DND-41 (cell line): Measurements from ENCODE around the gene C13orf46.

Experiments
- ATAC-seq: fragments of 200-7000 bp; cut with Tn5 transposase; 3 replicates; pipeline ENCODE4 v1.9.1; 2021; ENCODE audit warnings: low read depth; ENCODE audit not compliant: insufficient read depth
- DNase-seq: peaks from one replicate; pipeline ENCODE4 v3.0.0-alpha.2; 2020
- H2AFZ ChIP-seq: 2 replicates; pipeline ENCODE4 v1.6.0; 2012; ENCODE audit warnings: low read depth, low read length
- H3K27ac ChIP-seq: 2 replicates; pipeline ENCODE4 v1.5.1; 2012; ENCODE audit warnings: low read length, inconsistent platforms
- H3K27me3 ChIP-seq: fragments of 200-600 bp; sonication (generic); 2 replicates; pipeline ENCODE4 v1.6.0; 2012; ENCODE audit warnings: low read length, mild to moderate bottlenecking, inconsistent platforms; ENCODE audit not compliant: insufficient read depth, poor library complexity
- H3K36me3 ChIP-seq: 2 replicates; pipeline ENCODE4 v1.5.1; 2012; ENCODE audit warnings: low read length, inconsistent platforms; ENCODE audit not compliant: insufficient read depth
- H3K4me1 ChIP-seq: 2 replicates; pipeline ENCODE4 v1.5.1; 2012; ENCODE audit warnings: mild to moderate bottlenecking, low read length; ENCODE audit not compliant: insufficient read depth
- H3K4me2 ChIP-seq: 2 replicates; pipeline ENCODE4 v1.6.0; 2012; ENCODE audit warnings: mild to moderate bottlenecking, moderate library complexity, low read length, inconsistent platforms; ENCODE audit not compliant: insufficient read depth
- H3K4me3 ChIP-seq, 2 experiments: fragments of 200-600 bp in 1 of 2; shearing (Covaris generic) in 1 of 2; 2 replicates each; pipeline ENCODE4 v1.5.1; 2012 to 2016; ENCODE audit warnings: inconsistent platforms in 2 of 2, low read length in 2 of 2, mild to moderate bottlenecking in 2 of 2, low read depth in 1 of 2, moderate library complexity in 1 of 2
- H3K79me2 ChIP-seq: 2 replicates; pipeline ENCODE4 v1.6.0; 2012; ENCODE audit warnings: low read length, inconsistent platforms; ENCODE audit not compliant: insufficient read depth
- H3K9ac ChIP-seq: 2 replicates; pipeline ENCODE4 v1.6.0; 2012; ENCODE audit warnings: low read depth, mild to moderate bottlenecking, inconsistent platforms, low read length, moderate library complexity
- H3K9me3 ChIP-seq: 2 replicates; pipeline ENCODE4 v1.5.1; 2012; ENCODE audit warnings: low read length, moderate library complexity, mild to moderate bottlenecking, inconsistent platforms; ENCODE audit not compliant: insufficient read depth, severe bottlenecking
- H4K20me1 ChIP-seq: 2 replicates; pipeline ENCODE4 v1.6.0; 2012; ENCODE audit warnings: low read length; ENCODE audit not compliant: insufficient read depth
- EZH2 ChIP-seq: IDR thresholded peaks from 3 replicates; pipeline ENCODE4 v1.6.1; 2012; ENCODE audit warnings: borderline replicate concordance, low read depth, mild to moderate bottlenecking, moderate library complexity, low read length, inconsistent platforms; ENCODE audit not compliant: severe bottlenecking
- TF ChIP-seq, protein P1 (sequence below): IDR thresholded peaks from 2 replicates; pipeline ENCODE4 v1.5.1; 2012; ENCODE audit warnings: borderline replicate concordance, low read length, moderate library complexity, mild to moderate bottlenecking; ENCODE audit not compliant: poor library complexity, severe bottlenecking; ENCODE audit errors: extremely low read depth

The C13orf46 gene

DNA sequence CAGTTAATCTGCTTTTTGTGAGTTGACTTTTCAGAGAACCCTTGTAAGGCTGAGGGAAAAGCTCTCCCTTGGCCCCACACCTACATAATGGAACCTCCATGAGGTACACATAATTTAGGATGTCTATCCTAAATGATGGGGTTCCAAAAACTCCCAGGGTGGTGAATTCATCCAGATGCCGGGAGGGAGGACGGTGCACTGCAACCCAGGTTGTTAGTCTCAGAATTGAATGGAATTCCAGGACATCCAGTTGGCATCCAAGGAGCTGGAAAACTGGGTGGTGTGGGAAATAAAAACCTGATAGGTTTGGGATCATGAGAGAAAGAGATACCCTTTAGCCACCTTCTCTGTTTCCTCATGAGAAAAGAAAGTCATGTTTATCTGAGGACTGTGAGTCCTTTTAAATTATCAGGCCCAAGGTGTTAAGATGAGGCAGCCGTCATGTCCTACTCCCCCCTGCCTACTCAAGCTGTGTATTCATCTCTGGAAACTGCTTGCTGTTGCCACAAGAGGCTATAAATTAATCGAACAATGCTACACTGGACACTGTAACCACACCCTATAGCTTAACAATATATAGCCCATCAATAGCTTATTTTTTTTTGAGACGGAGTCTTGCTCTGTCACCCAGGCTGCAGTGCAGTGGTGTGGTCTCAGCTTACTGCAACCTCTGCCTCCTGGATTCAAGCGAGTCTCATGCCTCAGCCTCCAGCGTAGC is 49.5 kb downstream of the C13orf46 start:
- DNase-seq (no peak), ATAC-seq (no peak)
- no peaks in the 10 kb centered on the region for H3K36me3 ChIP-seq
- no peak overlapping the region for H3K27ac ChIP-seq
- H3K4me2 ChIP-seq: no peak overlapping the region
- H3K9ac ChIP-seq: no peak overlapping the region
- no peak for TF ChIP-seq EZH2
- TF ChIP-seq, protein P1, sequence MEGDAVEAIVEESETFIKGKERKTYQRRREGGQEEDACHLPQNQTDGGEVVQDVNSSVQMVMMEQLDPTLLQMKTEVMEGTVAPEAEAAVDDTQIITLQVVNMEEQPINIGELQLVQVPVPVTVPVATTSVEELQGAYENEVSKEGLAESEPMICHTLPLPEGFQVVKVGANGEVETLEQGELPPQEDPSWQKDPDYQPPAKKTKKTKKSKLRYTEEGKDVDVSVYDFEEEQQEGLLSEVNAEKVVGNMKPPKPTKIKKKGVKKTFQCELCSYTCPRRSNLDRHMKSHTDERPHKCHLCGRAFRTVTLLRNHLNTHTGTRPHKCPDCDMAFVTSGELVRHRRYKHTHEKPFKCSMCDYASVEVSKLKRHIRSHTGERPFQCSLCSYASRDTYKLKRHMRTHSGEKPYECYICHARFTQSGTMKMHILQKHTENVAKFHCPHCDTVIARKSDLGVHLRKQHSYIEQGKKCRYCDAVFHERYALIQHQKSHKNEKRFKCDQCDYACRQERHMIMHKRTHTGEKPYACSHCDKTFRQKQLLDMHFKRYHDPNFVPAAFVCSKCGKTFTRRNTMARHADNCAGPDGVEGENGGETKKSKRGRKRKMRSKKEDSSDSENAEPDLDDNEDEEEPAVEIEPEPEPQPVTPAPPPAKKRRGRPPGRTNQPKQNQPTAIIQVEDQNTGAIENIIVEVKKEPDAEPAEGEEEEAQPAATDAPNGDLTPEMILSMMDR: no peak
- no peak overlapping the region for H3K4me3 ChIP-seq
- no peaks in the 10 kb centered on the region for H3K79me2 ChIP-seq
- no peaks in the 10 kb centered on the region for H3K27me3 ChIP-seq
- no peaks in the 10 kb centered on the region for H4K20me1 ChIP-seq
- no peak overlapping the region for H2AFZ ChIP-seq
- H3K9me3 ChIP-seq: peaks cover 6% of the 10 kb centered on the region
- no peaks in the 10 kb centered on the region for H3K4me1 ChIP-seq

DNA sequence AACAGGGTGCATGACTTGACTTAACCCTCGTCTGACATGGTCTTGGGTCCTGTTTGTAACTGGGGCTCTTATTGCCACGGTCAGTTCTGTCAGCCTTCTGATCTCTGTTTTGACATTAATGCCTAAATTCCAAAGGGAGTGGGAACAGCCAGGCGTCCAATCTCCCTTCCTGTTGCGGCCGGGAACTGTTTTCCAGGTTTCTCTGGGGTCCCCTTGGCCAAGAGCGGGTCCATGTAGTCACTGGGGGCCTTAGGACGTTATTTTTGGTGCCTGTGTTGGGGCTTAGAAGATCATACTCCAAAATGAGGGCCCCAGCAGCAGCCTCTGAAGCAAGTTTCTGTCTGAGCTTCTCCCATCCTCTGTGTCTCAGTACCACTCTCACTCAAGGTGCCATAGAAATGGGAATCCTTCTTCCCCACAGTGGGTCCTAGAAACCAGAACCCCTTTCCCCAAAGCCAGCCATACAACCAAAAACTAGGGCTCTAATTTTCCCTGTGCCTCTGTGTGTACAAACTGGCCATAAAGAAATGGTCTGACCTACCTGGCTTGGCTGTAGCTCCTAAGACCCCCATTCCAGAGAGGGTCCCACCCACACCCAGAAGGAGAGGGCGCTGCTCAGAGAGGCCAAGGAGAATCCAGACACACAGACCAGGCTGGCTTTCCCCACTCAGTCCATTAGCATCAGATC is 50.4 kb downstream of the C13orf46 start:
- ATAC-seq (no peak), DNase-seq (no peak)
- H3K9ac ChIP-seq: no peak overlapping the region
- H2AFZ ChIP-seq: no peak overlapping the region
- no peaks in the 10 kb centered on the region for H3K4me1 ChIP-seq
- no peak for TF ChIP-seq EZH2
- TF ChIP-seq, protein P1: no peak
- no peaks in the 10 kb centered on the region for H3K79me2 ChIP-seq
- H3K4me2 ChIP-seq: no peak overlapping the region
- H3K36me3 ChIP-seq: no peaks in the 10 kb centered on the region
- H3K4me3 ChIP-seq: no peak overlapping the region
- H3K27me3 ChIP-seq: no peaks in the 10 kb centered on the region
- H3K27ac ChIP-seq: no peak overlapping the region
- peaks cover 6% of the 10 kb centered on the region for H3K9me3 ChIP-seq
- H4K20me1 ChIP-seq: no peaks in the 10 kb centered on the region

DNA sequence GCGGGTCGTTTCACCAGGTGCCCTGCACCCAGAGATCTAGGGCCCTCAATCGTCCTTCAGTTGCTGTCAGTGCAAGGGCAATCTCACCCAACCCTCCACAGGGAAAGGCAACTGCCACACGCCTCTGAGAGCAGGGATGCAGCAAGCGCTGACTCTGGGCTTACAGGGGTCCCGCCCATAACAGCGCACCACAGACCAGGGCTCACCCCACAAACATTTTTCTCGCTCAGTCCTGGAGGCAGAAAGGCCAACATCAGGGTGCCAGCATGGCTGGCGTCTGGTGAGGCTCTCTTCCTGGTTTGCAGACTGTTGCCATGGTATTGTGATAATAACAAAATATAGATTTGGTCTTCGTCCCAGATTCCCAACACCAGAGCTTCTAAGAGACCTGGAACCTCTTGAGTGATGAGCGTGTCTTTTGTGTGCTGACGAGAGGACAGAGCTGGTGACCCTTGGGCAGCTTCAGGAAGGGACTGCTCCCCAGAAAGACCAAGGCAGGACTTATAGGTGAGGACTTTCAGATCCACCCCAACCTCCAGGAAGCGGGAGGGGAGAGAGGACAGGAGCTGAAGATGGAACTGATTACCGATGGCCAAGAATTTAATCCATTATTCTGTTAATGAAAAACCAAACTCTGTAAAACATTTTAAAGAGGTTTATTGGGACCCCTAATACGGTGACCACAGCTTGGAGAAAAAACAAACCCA is 51.3 kb downstream of the C13orf46 start:
- Histone ChIP-seq H3K4me1 (no peaks in the 10 kb centered on the region), H2AFZ (no peak overlapping the region), H3K4me3 (no peak overlapping the region), H3K4me2 (no peak overlapping the region), H3K27ac (no peak overlapping the region), H3K9me3 (peaks cover 6% of the 10 kb centered on the region), H3K9ac (no peak overlapping the region), H3K36me3 (no peaks in the 10 kb centered on the region), H4K20me1 (no peaks in the 10 kb centered on the region), H3K27me3 (no peaks in the 10 kb centered on the region), H3K79me2 (no peaks in the 10 kb centered on the region)
- TF ChIP-seq EZH2: no peak
- TF ChIP-seq, protein P1: no peak
- no peak for ATAC-seq
- no peak for DNase-seq
